ENCODE data around the gene R3HDM2. TPM values are rescaled to one million over a fixed set of nuclear protein-coding genes. Genes with fewer than 3 reads are reported as not detected.
"Not testable (repeated sequence)": the region's sequence is repeated elsewhere in the genome, so short reads cannot be mapped to it uniquely, and the experiment has no call there.

The R3HDM2 gene
- total RNA-seq, 2 experiments from 2014 or later, result 42.2 to 51.4 TPM

DNA sequence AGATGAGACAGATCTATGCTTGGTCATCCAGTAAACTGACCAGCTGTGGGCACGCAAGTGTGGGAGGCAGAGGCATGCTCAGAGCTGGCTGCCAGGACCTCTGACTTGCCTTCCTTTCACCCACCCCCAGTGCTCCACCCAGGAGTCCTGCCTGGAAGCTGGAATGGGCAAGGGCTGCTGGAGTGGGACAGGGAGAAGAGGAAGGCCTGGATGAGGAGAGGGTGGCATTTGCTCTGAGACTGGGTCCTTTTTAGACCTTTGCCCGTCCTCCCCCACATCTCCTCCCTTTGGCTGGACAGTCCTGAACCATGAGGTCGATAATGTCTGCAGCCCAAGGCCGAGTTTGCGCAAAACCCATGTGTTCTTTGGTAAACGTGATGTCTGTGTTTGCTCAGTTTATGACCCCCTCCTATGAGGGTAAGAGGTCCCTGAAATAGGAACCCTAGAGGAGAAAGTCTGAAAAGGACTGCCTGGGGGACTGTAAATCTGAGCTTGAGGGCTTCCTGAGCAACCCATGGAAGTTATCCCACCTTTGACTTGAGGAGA lies 20.5 kb upstream of the R3HDM2 start:
- Mint-ChIP-seq H3K27ac (no peak overlapping the region), H3K4me3 (no peak overlapping the region), H3K4me1 (ENCODE audit: low read depth) (peaks cover 13% of the 10 kb centered on the region), H3K36me3 (no peaks in the 10 kb centered on the region), H3K9me3 (no peaks in the 10 kb centered on the region), H3K27me3 (peaks cover 1% of the 10 kb centered on the region)
- CTCF ChIA-PET, result interaction anchor here (0.7 to 6.4 kb wide), 14 partner anchors 8 to 340 kb away, joined by 3 to 158 read pairs (median 6); partner anchors contain the start of genes GLI1 and STAT6
- POLR2A ChIA-PET, result no interaction called here
- intact Hi-C loops (cut with micrococcal nuclease), result no loop called here
- DNase-seq, result no peak

- H3K4me3 Mint-ChIP-seq, result no peak overlapping the region
- intact Hi-C loops (cut with micrococcal nuclease), result no loop called here
- ChIA-PET POLR2A (no interaction called here), CTCF (interaction anchor here (1.2 to 1.6 kb wide), 2 partner anchors 9 to 10 kb away, joined by 3 to 8 read pairs; partner anchors contain the start of gene GLI1)
- no peak for DNase-seq
- no peaks in the 10 kb centered on the region for H3K36me3 Mint-ChIP-seq
- no peak overlapping the region for H3K27ac Mint-ChIP-seq
- no peaks in the 10 kb centered on the region for H3K27me3 Mint-ChIP-seq
- no peaks in the 10 kb centered on the region for H3K9me3 Mint-ChIP-seq
- peaks cover 5% of the 10 kb centered on the region for H3K4me1 Mint-ChIP-seq (ENCODE audit: low read depth)
Observed at GRCh38 chr12:57450057-57450456, 19.2 kb upstream of the R3HDM2 start.

GRCh38 chr12:57449375-57449774 lies 18.5 kb upstream of the R3HDM2 start:
- POLR2A ChIA-PET, result no interaction called here
- Mint-ChIP-seq H3K36me3 (no peaks in the 10 kb centered on the region), H3K4me1 (ENCODE audit: low read depth) (peaks cover 5% of the 10 kb centered on the region)

DNA sequence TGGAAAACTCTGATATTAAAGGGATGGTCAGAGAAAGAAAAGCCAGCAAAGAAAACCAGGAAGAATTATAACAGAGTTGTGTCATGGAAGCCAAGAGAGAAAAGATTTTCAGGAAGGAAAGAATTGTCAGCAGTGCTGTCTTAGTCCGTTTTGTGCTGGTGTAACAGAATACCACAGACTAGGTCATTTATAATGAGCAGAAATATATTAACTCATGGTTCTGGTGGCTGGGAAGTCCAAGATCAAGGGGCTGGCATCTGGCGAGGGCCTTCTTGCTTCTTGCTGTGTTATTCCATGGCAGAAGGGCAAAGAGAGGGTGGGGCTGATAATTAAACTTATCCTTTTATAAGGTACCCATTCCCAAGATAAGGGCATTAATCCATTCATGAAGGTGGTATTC lies 17.8 kb upstream of the R3HDM2 start:
- Mint-ChIP-seq H3K27me3 (no peaks in the 10 kb centered on the region), H3K36me3 (no peaks in the 10 kb centered on the region), H3K9me3 (no peaks in the 10 kb centered on the region), H3K4me1 (ENCODE audit: low read depth) (peaks cover 5% of the 10 kb centered on the region), H3K4me3 (no peak overlapping the region), H3K27ac (no peak overlapping the region)
- DNase-seq, result no peak
- POLR2A ChIA-PET, result no interaction called here
- intact Hi-C loops (cut with micrococcal nuclease), result no loop called here
- CTCF ChIA-PET, result interaction anchor here (0.6 to 1.3 kb wide), 3 partner anchors 10 to 141 kb away, joined by 3 to 4 read pairs (median 3); no protein-coding TSS in a partner anchor

More at GRCh38 chr12:57449375-57449774, 18.5 kb upstream of the R3HDM2 start:
- DNase-seq, result no peak
- intact Hi-C loops (cut with micrococcal nuclease), result no loop called here
- no peak overlapping the region for H3K27ac Mint-ChIP-seq
- no peaks in the 10 kb centered on the region for H3K27me3 Mint-ChIP-seq
- no peak overlapping the region for H3K4me3 Mint-ChIP-seq
- H3K9me3 Mint-ChIP-seq, result no peaks in the 10 kb centered on the region
- CTCF ChIA-PET, result no interaction called here

- POLR2A ChIA-PET, result no interaction called here
- Mint-ChIP-seq H3K27me3 (peaks cover 2% of the 10 kb centered on the region), H3K9me3 (peaks cover 7% of the 10 kb centered on the region), H3K4me1 (ENCODE audit: low read depth) (no peaks in the 10 kb centered on the region), H3K27ac (no peak overlapping the region), H3K4me3 (no peak overlapping the region), H3K36me3 (peaks cover 2% of the 10 kb centered on the region)
- intact Hi-C loops (cut with micrococcal nuclease), result no loop called here
- CTCF ChIA-PET, result interaction anchor here (1.0 to 3.0 kb wide), 2 partner anchors 9 to 13 kb away, joined by 6 to 19 read pairs; partner anchors contain the start of genes GLI1 and INHBE
- no peak for DNase-seq
Observed at GRCh38 chr12:57446292-57446960, 15.6 kb upstream of the R3HDM2 start.

- H3K9me3 Mint-ChIP-seq, result peaks cover 12% of the 10 kb centered on the region
- no peak for DNase-seq
- peaks cover 6% of the 10 kb centered on the region for H3K27me3 Mint-ChIP-seq
- POLR2A ChIA-PET, result no interaction called here
- intact Hi-C loops (cut with micrococcal nuclease), result no loop called here
- H3K4me1 Mint-ChIP-seq (ENCODE audit: low read depth), result no peaks in the 10 kb centered on the region
- no peak overlapping the region for H3K27ac Mint-ChIP-seq
- H3K4me3 Mint-ChIP-seq, result no peak overlapping the region
- CTCF ChIA-PET, result interaction anchor here (1.5 to 3.0 kb wide), 2 partner anchors 11 to 14 kb away, joined by 3 to 19 read pairs; partner anchors contain the start of gene INHBE
- peaks cover 4% of the 10 kb centered on the region for H3K36me3 Mint-ChIP-seq
Observed at GRCh38 chr12:57444744-57445143, 13.9 kb upstream of the R3HDM2 start.

GRCh38 chr12:57444337-57444736 lies 13.5 kb upstream of the R3HDM2 start:
- POLR2A ChIA-PET; H3K27ac Mint-ChIP-seq; H3K36me3 Mint-ChIP-seq; H3K4me1 Mint-ChIP-seq (ENCODE audit: low read depth); H3K27me3 Mint-ChIP-seq; H3K4me3 Mint-ChIP-seq; intact Hi-C loops (cut with micrococcal nuclease); DNase-seq: not testable (repeated sequence)
- H3K9me3 Mint-ChIP-seq, result peaks cover 12% of the 10 kb centered on the region
- CTCF ChIA-PET, result interaction anchor here (1.5 to 3.0 kb wide), 2 partner anchors 11 to 14 kb away, joined by 3 to 19 read pairs; partner anchors contain the start of gene INHBE

GRCh38 chr12:57441846-57442427 lies 11.1 kb upstream of the R3HDM2 start:
- no peak overlapping the region for H3K4me3 Mint-ChIP-seq
- H3K27ac Mint-ChIP-seq, result no peak overlapping the region
- H3K4me1 Mint-ChIP-seq (ENCODE audit: low read depth), result no peaks in the 10 kb centered on the region
- H3K27me3 Mint-ChIP-seq, result peaks cover 6% of the 10 kb centered on the region
- DNase-seq, result no peak
- peaks cover 4% of the 10 kb centered on the region for H3K36me3 Mint-ChIP-seq
- CTCF ChIA-PET, result interaction anchor here (0.9 to 2.3 kb wide), 2 partner anchors 11 to 17 kb away, joined by 3 to 8 read pairs; partner anchors contain the start of gene GLI1
- H3K9me3 Mint-ChIP-seq, result peaks cover 12% of the 10 kb centered on the region
- intact Hi-C loops (cut with micrococcal nuclease), result no loop called here
- POLR2A ChIA-PET, result no interaction called here

DNA sequence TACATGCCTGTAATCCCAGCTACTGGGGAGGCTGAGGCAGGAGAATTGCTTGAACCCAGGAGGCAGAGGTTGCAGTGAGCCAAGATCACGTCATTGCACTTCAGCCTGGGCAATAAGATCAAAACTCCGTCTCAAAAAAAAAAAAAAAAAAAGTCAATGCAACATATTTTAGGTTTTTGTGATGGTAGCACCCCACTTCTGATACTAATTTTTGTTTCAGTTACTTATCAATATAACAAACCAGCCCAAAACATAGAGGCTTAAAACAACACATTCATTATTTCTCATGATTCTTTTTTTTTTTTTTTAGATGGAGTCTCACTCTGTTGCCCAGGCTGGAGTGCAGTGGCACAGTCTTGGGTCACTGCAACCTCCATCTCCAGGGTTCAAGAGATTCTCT lies 10.6 kb upstream of the R3HDM2 start:
- H3K36me3 Mint-ChIP-seq; H3K27me3 Mint-ChIP-seq; POLR2A ChIA-PET; H3K27ac Mint-ChIP-seq; H3K4me1 Mint-ChIP-seq (ENCODE audit: low read depth); intact Hi-C loops (cut with micrococcal nuclease); DNase-seq; H3K4me3 Mint-ChIP-seq: not testable (repeated sequence)
- CTCF ChIA-PET, result interaction anchor here (0.7 to 2.3 kb wide), 2 partner anchors 11 to 213 kb away, joined by 3 to 8 read pairs; no protein-coding TSS in a partner anchor
- peaks cover 12% of the 10 kb centered on the region for H3K9me3 Mint-ChIP-seq

- Mint-ChIP-seq H3K9me3 (peaks cover 12% of the 10 kb centered on the region), H3K36me3 (peaks cover 4% of the 10 kb centered on the region)
- POLR2A ChIA-PET, result no interaction called here
Observed at GRCh38 chr12:57439762-57440266, 9.0 kb upstream of the R3HDM2 start.

DNA sequence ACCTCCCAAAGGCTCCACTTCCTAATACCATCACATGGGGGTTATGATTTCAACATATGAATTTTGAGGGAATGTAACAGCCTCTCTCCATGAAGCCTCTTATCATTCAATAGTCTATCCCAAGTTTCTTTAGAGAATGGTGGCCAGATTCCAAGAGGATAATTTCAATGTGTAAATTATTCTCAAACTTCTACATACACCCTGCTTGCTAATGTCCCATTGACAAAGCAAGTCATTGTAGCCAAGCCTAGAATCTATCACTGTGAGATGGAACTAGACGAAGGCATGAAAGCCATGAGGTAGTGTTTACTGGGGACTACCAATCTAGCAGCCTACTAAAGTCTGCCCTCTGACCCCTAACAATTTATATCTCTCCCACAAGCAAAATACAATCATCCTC lies 7.6 kb upstream of the R3HDM2 start:
- peaks cover 12% of the 10 kb centered on the region for H3K9me3 Mint-ChIP-seq
- H3K27ac Mint-ChIP-seq, result no peak overlapping the region
- peaks cover 4% of the 10 kb centered on the region for H3K4me1 Mint-ChIP-seq (ENCODE audit: low read depth)
- no peak overlapping the region for H3K4me3 Mint-ChIP-seq
- no peak for DNase-seq
- intact Hi-C loops (cut with micrococcal nuclease), result no loop called here
- ChIA-PET CTCF (interaction anchor here (2.5 kb wide), 1 partner anchor 14 kb away, joined by 10 read pairs; no protein-coding TSS in a partner anchor), POLR2A (no interaction called here)
- peaks cover 4% of the 10 kb centered on the region for H3K36me3 Mint-ChIP-seq
- H3K27me3 Mint-ChIP-seq, result peaks cover 6% of the 10 kb centered on the region

More at GRCh38 chr12:57439762-57440266, 9.0 kb upstream of the R3HDM2 start:
- no peak for DNase-seq
- no peak overlapping the region for H3K27ac Mint-ChIP-seq
- CTCF ChIA-PET, result interaction anchor here (0.7 to 1.3 kb wide), 4 partner anchors 11 to 227 kb away, joined by 3 to 5 read pairs (median 4); partner anchors contain the start of gene GLI1
- intact Hi-C loops (cut with micrococcal nuclease), result no loop called here
- peaks cover 6% of the 10 kb centered on the region for H3K27me3 Mint-ChIP-seq
- H3K4me1 Mint-ChIP-seq (ENCODE audit: low read depth), result peaks cover 4% of the 10 kb centered on the region
- no peak overlapping the region for H3K4me3 Mint-ChIP-seq

DNA sequence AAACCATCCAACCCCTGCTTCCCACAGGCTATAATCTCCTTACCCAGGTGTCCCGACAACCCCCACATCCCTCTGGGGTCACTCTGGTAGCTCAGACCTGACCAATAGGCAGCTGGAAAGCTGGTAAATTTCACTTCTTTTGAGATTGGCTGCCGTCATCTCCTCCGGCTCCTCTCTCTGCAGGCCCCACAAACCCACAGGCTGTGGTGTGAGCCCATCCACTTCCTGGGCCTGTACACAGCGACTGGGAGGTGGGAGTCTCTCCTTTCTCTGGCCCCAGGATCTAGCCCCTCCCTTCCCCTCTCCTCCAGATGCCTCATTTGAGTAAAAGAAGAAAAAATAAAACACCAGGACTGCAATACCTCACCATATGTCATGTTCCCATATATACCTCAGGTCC lies 4.5 kb upstream of the R3HDM2 start:
- CTCF ChIA-PET, result interaction anchor here (1.6 to 2.4 kb wide), 3 partner anchors 18 to 24 kb away, joined by 7 to 11 read pairs (median 9); partner anchors contain the start of genes GLI1 and INHBE
- Mint-ChIP-seq H3K4me3 (no peak overlapping the region), H3K4me1 (ENCODE audit: low read depth) (peaks cover 17% of the 10 kb centered on the region), H3K9me3 (no peaks in the 10 kb centered on the region), H3K36me3 (no peaks in the 10 kb centered on the region), H3K27me3 (no peaks in the 10 kb centered on the region), H3K27ac (no peak overlapping the region)
- intact Hi-C loops (cut with micrococcal nuclease), result no loop called here
- POLR2A ChIA-PET, result no interaction called here
- no peak for DNase-seq
